Measurements from ENCODE around the gene KNOP1.

The KNOP1 gene

GRCh38 chr16:19706846-19707245 lies 11.2 kb downstream of the KNOP1 start:
- H3K9me3 ChIP-seq (ENCODE audit: control extremely low read depth in 1 of 5, control insufficient read depth in 4 of 5, insufficient read depth in 2 of 5, low read depth in 1 of 5, low read length in 4 of 5), result no peaks in the 10 kb centered on the region
- H3K27ac ChIP-seq (ENCODE audit: insufficient read depth in 1 of 2, low read depth in 1 of 2, low read length in 2 of 2, poor library complexity in 1 of 2, severe bottlenecking in 2 of 2), result no peak overlapping the region
- POLR2A ChIA-PET, result no interaction called here
- no peaks in the 10 kb centered on the region for H3K4me1 ChIP-seq (ENCODE audit: control extremely low read depth in 1 of 4, control insufficient read depth in 4 of 4, insufficient read depth in 4 of 4, low read length in 3 of 4)
- no peak overlapping the region for H3K4me3 ChIP-seq (ENCODE audit: control insufficient read depth in 1 of 7, extremely low read depth in 1 of 7, insufficient read depth in 4 of 7, low read depth in 2 of 7, low read length in 6 of 7)
- CTCF ChIA-PET, result no interaction called here
- H3K27me3 ChIP-seq (replicated peaks in 2 of 5; ENCODE audit: control insufficient read depth in 4 of 5, insufficient read depth in 5 of 5, low read length in 4 of 5), result no peaks in the 10 kb centered on the region
- peaks cover 12 to 90% (median 60%) of the 10 kb centered on the region in 4 experiments for H3K36me3 ChIP-seq (ENCODE audit: control insufficient read depth in 4 of 4, insufficient read depth in 4 of 4, low read length in 3 of 4)
- DNase-seq, result no peak
- 96% methylated on average over 15 of the region's 15 CpGs for WGBS (ENCODE audit: insufficient coverage)

DNA sequence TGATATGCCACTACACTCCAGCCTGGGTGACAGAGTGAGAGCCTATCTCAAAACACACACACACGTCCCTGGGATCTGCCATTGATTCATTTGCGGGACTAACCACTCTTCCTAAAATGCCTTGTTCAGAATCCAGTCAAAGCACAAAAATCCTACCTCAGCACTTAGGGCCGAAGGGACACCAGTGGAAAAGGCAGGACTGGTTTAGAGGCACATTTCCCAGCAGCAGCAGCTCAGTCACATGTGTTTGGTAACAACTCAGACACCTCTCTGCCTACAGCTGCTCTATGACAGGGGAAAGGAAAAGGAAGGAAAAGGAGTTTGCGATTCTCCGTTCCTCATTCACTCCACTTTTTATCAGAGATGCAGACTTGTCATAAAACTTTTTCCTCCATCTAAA lies 12.2 kb downstream of the KNOP1 start:
- no peak overlapping the region for H3K4me3 ChIP-seq (ENCODE audit: control insufficient read depth in 1 of 7, extremely low read depth in 1 of 7, insufficient read depth in 4 of 7, low read depth in 2 of 7, low read length in 6 of 7)
- H3K36me3 ChIP-seq (ENCODE audit: control insufficient read depth in 4 of 4, insufficient read depth in 4 of 4, low read length in 3 of 4), result peaks cover 12 to 89% (median 56%) of the 10 kb centered on the region in 4 experiments
- H3K27ac ChIP-seq (ENCODE audit: insufficient read depth in 1 of 2, low read depth in 1 of 2, low read length in 2 of 2, poor library complexity in 1 of 2, severe bottlenecking in 2 of 2), result no peak overlapping the region
- DNase-seq, result no peak
- no peaks in the 10 kb centered on the region for H3K4me1 ChIP-seq (ENCODE audit: control extremely low read depth in 1 of 4, control insufficient read depth in 4 of 4, insufficient read depth in 4 of 4, low read length in 3 of 4)
- WGBS (ENCODE audit: insufficient coverage), result 100% methylated on average over 2 of the region's 5 CpGs
- no peaks in the 10 kb centered on the region for H3K27me3 ChIP-seq (replicated peaks in 2 of 5; ENCODE audit: control insufficient read depth in 4 of 5, insufficient read depth in 5 of 5, low read length in 4 of 5)
- CTCF ChIA-PET, result no interaction called here
- POLR2A ChIA-PET, result no interaction called here
- no peaks in the 10 kb centered on the region for H3K9me3 ChIP-seq (ENCODE audit: control extremely low read depth in 1 of 5, control insufficient read depth in 4 of 5, insufficient read depth in 2 of 5, low read depth in 1 of 5, low read length in 4 of 5)

DNA sequence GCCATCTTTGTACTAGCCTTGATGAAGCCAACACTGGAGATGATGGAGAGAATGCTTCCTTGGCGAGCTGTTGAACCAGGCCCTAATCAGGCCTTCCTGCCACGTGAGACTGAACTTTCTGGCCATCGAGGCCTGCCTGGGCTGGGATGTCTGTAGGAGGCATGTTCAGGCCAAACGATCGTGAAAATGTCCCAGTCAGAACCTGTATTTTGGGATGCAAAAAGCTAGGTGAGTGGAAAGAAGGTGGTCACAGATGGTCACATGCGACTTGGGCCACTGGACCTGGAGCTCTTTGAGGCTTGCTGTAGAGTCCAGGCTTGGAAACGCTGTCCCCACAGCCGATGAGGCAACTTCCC lies 12.9 kb downstream of the KNOP1 start:
- 93% methylated on average over 6 of the region's 8 CpGs for WGBS (ENCODE audit: insufficient coverage)
- Histone ChIP-seq H3K4me3 (ENCODE audit: control insufficient read depth in 1 of 7, extremely low read depth in 1 of 7, insufficient read depth in 4 of 7, low read depth in 2 of 7, low read length in 6 of 7) (no peak overlapping the region), H3K4me1 (ENCODE audit: control extremely low read depth in 1 of 4, control insufficient read depth in 4 of 4, insufficient read depth in 4 of 4, low read length in 3 of 4) (no peaks in the 10 kb centered on the region), H3K9me3 (ENCODE audit: control extremely low read depth in 1 of 5, control insufficient read depth in 4 of 5, insufficient read depth in 2 of 5, low read depth in 1 of 5, low read length in 4 of 5) (no peaks in the 10 kb centered on the region), H3K36me3 (ENCODE audit: control insufficient read depth in 4 of 4, insufficient read depth in 4 of 4, low read length in 3 of 4) (peaks cover 12 to 88% (median 55%) of the 10 kb centered on the region in 4 experiments), H3K27me3 (replicated peaks in 2 of 5; ENCODE audit: control insufficient read depth in 4 of 5, insufficient read depth in 5 of 5, low read length in 4 of 5) (no peaks in the 10 kb centered on the region), H3K27ac (ENCODE audit: insufficient read depth in 1 of 2, low read depth in 1 of 2, low read length in 2 of 2, poor library complexity in 1 of 2, severe bottlenecking in 2 of 2) (no peak overlapping the region)
- no peak for DNase-seq
- ChIA-PET CTCF (no interaction called here), POLR2A (interaction anchor here (0.5 kb wide), 1 partner anchor 175 kb away, joined by 4 read pairs; no protein-coding TSS in a partner anchor)

DNA sequence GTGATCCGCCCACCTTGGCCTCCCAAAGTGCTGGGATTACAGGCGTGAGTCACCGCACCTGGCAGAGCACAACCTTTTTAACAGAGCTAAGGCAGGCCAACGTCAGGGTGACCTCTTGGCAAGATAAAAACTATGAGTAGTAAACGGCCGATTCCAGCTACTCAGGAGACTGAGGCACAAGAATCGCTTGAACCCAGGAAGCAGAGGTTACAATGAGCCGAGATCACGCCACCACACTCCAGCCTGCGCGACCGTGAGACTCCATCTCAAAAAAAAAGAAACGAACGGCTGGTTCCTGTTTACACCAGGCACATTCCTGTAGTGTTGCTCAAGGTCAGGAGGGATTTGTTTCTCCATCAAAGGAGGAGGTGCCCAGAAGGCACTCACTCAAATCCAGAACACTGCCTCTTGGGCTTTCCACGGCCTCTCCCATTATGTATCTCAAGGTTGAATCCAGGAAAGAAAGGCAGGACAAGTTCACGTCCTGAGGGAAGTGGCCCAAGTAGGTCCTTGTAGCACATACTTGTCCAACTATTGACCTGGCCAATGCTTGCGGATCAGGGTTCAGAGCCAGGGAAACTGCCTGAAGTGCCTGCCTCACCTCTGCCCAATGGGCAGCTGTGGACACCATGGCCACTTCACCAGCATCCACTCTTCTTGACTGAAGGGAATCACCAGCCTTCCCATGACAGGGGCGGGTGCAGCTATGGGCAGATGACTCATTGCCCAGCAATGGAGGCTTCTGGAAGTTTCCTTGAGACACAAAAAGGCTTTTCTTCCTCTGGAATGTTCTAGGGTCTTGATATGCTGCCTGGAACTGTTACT lies 13.5 kb downstream of the KNOP1 start:
- Histone ChIP-seq H3K4me1 (ENCODE audit: control extremely low read depth in 1 of 4, control insufficient read depth in 4 of 4, insufficient read depth in 4 of 4, low read length in 3 of 4) (no peaks in the 10 kb centered on the region), H3K36me3 (ENCODE audit: control insufficient read depth in 4 of 4, insufficient read depth in 4 of 4, low read length in 3 of 4) (peaks cover 12 to 87% (median 56%) of the 10 kb centered on the region in 4 experiments), H3K27me3 (replicated peaks in 2 of 5; ENCODE audit: control insufficient read depth in 4 of 5, insufficient read depth in 5 of 5, low read length in 4 of 5) (no peaks in the 10 kb centered on the region), H3K9me3 (ENCODE audit: control extremely low read depth in 1 of 5, control insufficient read depth in 4 of 5, insufficient read depth in 2 of 5, low read depth in 1 of 5, low read length in 4 of 5) (no peaks in the 10 kb centered on the region), H3K27ac (ENCODE audit: insufficient read depth in 1 of 2, low read depth in 1 of 2, low read length in 2 of 2, poor library complexity in 1 of 2, severe bottlenecking in 2 of 2) (no peak overlapping the region), H3K4me3 (ENCODE audit: control insufficient read depth in 1 of 7, extremely low read depth in 1 of 7, insufficient read depth in 4 of 7, low read depth in 2 of 7, low read length in 6 of 7) (no peak overlapping the region)
- ChIA-PET CTCF (no interaction called here), POLR2A (no interaction called here)
- 94% methylated on average over 16 of the region's 18 CpGs for WGBS (ENCODE audit: insufficient coverage)
- DNase-seq, result no peak

- ChIA-PET CTCF (interaction anchor here (0.8 to 1.1 kb wide), 2 partner anchors 52 to 145 kb away, joined by 3 read pairs; no protein-coding TSS in a partner anchor), POLR2A (no interaction called here)
- Histone ChIP-seq H3K27ac (ENCODE audit: insufficient read depth in 1 of 2, low read depth in 1 of 2, low read length in 2 of 2, poor library complexity in 1 of 2, severe bottlenecking in 2 of 2) (no peak overlapping the region), H3K36me3 (ENCODE audit: control insufficient read depth in 4 of 4, insufficient read depth in 4 of 4, low read length in 3 of 4) (peaks cover 15 to 88% (median 61%) of the 10 kb centered on the region in 4 experiments), H3K4me3 (ENCODE audit: control insufficient read depth in 1 of 7, extremely low read depth in 1 of 7, insufficient read depth in 4 of 7, low read depth in 2 of 7, low read length in 6 of 7) (no peak overlapping the region), H3K4me1 (ENCODE audit: control extremely low read depth in 1 of 4, control insufficient read depth in 4 of 4, insufficient read depth in 4 of 4, low read length in 3 of 4) (no peaks in the 10 kb centered on the region), H3K27me3 (replicated peaks in 2 of 5; ENCODE audit: control insufficient read depth in 4 of 5, insufficient read depth in 5 of 5, low read length in 4 of 5) (no peaks in the 10 kb centered on the region), H3K9me3 (ENCODE audit: control extremely low read depth in 1 of 5, control insufficient read depth in 4 of 5, insufficient read depth in 2 of 5, low read depth in 1 of 5, low read length in 4 of 5) (no peaks in the 10 kb centered on the region)
- WGBS (ENCODE audit: insufficient coverage), result 89% methylated on average over 3 of the region's 6 CpGs
- no peak for DNase-seq
Observed at GRCh38 chr16:19703172-19703889, 14.7 kb downstream of the KNOP1 start.

DNA sequence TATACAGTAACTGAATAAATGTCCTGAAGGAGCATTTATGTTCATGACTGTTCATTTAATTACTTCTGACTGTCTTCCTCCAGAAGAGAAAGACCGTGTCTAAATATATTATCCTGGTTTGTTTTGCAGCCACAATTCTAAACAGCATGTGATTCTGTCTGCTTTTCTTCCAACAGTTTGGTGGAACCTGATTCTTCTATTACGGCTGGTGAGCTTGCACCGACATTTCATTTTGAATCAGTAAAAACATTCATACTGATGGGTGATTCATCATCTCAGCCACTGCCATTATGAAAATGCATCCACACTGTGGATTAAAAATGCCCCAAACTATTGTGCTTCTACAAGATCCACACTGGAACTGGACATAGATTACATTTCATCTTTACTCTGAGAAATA lies 16.9 kb downstream of the KNOP1 start:
- ChIA-PET CTCF (interaction anchor here (2.0 kb wide), 1 partner anchor 101 kb away, joined by 4 read pairs; no protein-coding TSS in a partner anchor), POLR2A (no interaction called here)
- no peak for DNase-seq
- 93% methylated on average over 3 of the region's 3 CpGs for WGBS (ENCODE audit: insufficient coverage)
- H3K9me3 ChIP-seq (ENCODE audit: control extremely low read depth in 1 of 5, control insufficient read depth in 4 of 5, insufficient read depth in 2 of 5, low read depth in 1 of 5, low read length in 4 of 5), result no peaks in the 10 kb centered on the region
- no peak overlapping the region for H3K4me3 ChIP-seq (ENCODE audit: control insufficient read depth in 1 of 7, extremely low read depth in 1 of 7, insufficient read depth in 4 of 7, low read depth in 2 of 7, low read length in 6 of 7)
- no peak overlapping the region for H3K27ac ChIP-seq (ENCODE audit: insufficient read depth in 1 of 2, low read depth in 1 of 2, low read length in 2 of 2, poor library complexity in 1 of 2, severe bottlenecking in 2 of 2)
- peaks cover 0 to 8% (median 5%) of the 10 kb centered on the region in 4 experiments for H3K4me1 ChIP-seq (ENCODE audit: control extremely low read depth in 1 of 4, control insufficient read depth in 4 of 4, insufficient read depth in 4 of 4, low read length in 3 of 4)
- H3K27me3 ChIP-seq (replicated peaks in 2 of 5; ENCODE audit: control insufficient read depth in 4 of 5, insufficient read depth in 5 of 5, low read length in 4 of 5), result no peaks in the 10 kb centered on the region
- peaks cover 19 to 85% (median 55%) of the 10 kb centered on the region in 4 experiments for H3K36me3 ChIP-seq (ENCODE audit: control insufficient read depth in 4 of 4, insufficient read depth in 4 of 4, low read length in 3 of 4)

DNA sequence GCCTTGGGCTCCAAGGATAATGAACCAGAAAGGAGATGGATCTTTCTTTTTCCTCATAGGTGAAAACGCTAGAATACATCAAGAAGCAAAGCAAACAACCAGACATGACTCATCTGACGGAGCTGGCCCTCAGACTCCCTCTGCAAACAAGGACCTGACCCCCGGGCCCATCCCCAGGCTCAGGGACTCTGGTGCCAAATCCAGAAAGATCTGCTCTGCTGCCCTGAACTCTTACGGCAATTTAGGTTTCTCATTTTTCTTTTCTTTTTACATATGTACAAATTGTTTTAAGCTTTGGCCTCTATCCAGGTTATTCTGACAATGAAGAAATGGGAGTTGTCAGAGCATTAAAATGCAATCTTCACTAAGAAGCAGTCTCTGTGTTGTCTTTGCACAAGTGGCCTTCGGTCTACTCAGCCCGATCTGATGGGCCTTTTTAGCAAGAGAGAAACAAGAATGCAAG lies 17.7 kb downstream of the KNOP1 start:
- CTCF ChIA-PET, result interaction anchor here (2.0 kb wide), 1 partner anchor 100 kb away, joined by 4 read pairs; no protein-coding TSS in a partner anchor
- DNase-seq, result no peak

More for the DNA sequence above, 17.7 kb downstream of the KNOP1 start:
- no peak overlapping the region for H3K27ac ChIP-seq (ENCODE audit: insufficient read depth in 1 of 2, low read depth in 1 of 2, low read length in 2 of 2, poor library complexity in 1 of 2, severe bottlenecking in 2 of 2)
- 98% methylated on average over 5 of the region's 6 CpGs for whole genome bisulfite sequencing (ENCODE audit: insufficient coverage)
- POLR2A ChIA-PET, result no interaction called here
- peaks cover 0 to 11% (median 7%) of the 10 kb centered on the region in 4 experiments for H3K4me1 ChIP-seq (ENCODE audit: control extremely low read depth in 1 of 4, control insufficient read depth in 4 of 4, insufficient read depth in 4 of 4, low read length in 3 of 4)
- no peaks in the 10 kb centered on the region for H3K9me3 ChIP-seq (ENCODE audit: control extremely low read depth in 1 of 5, control insufficient read depth in 4 of 5, insufficient read depth in 2 of 5, low read depth in 1 of 5, low read length in 4 of 5)
- H3K36me3 ChIP-seq (ENCODE audit: control insufficient read depth in 4 of 4, insufficient read depth in 4 of 4, low read length in 3 of 4), result peaks cover 19 to 77% (median 49%) of the 10 kb centered on the region in 4 experiments
- no peaks in the 10 kb centered on the region for H3K27me3 ChIP-seq (replicated peaks in 2 of 5; ENCODE audit: control insufficient read depth in 4 of 5, insufficient read depth in 5 of 5, low read length in 4 of 5)
- H3K4me3 ChIP-seq (ENCODE audit: control insufficient read depth in 1 of 7, extremely low read depth in 1 of 7, insufficient read depth in 4 of 7, low read depth in 2 of 7, low read length in 6 of 7), result no peak overlapping the region
